KBM-7 (cell line): ENCODE data around the gene CCDC9.
"Not testable (repeated sequence)": the region's sequence is repeated elsewhere in the genome, so short reads cannot be mapped to it uniquely, and the experiment has no call there.

ENCODE experiments used
- DNase-seq: peaks from one replicate; pipeline ENCODE4 v3.0.0-alpha.2; 2015
- in situ Hi-C: fragments of 300-500 bp; cut with MboI; formaldehyde crosslinking; loops from 2 replicates; pipeline ENCODE4 v1.14.3; 2020; ENCODE audit warnings: low sequenced_read_pairs, low pct_unique_long_range_greater_than_20kb, mixed read lengths

Gene CCDC9

GRCh38 chr19:47231215-47232054 is 24.9 kb upstream of the CCDC9 start:
- peak; percentile 86 for DNase-seq
- in situ Hi-C loops: no loop called here

- DNase-seq: peak; percentile 78
- in situ Hi-C loops: no loop called here
These were observed 23.7 kb upstream of the CCDC9 start for GRCh38 chr19:47232422-47233211.

GRCh38 chr19:47236072-47236675 is 20.2 kb upstream of the CCDC9 start:
- no peak for DNase-seq
- in situ Hi-C loops: no loop called here

GRCh38 chr19:47239152-47239551 is 17.2 kb upstream of the CCDC9 start:
- DNase-seq: no peak
- in situ Hi-C loops: no loop called here

GRCh38 chr19:47239610-47240296 is 16.6 kb upstream of the CCDC9 start:
- in situ Hi-C loops: no loop called here
- no peak for DNase-seq

- DNase-seq: no peak
- in situ Hi-C loops: no loop called here
These were observed 15.8 kb upstream of the CCDC9 start for GRCh38 chr19:47240556-47240955.

GRCh38 chr19:47240996-47241918 is 15.1 kb upstream of the CCDC9 start:
- DNase-seq: peak; percentile 65
- in situ Hi-C loops: no loop called here

- no peak for DNase-seq
- in situ Hi-C loops: no loop called here
These were observed 14.3 kb upstream of the CCDC9 start for GRCh38 chr19:47241919-47242577.

- in situ Hi-C loops: no loop called here
- no peak for DNase-seq
These were observed 13.0 kb upstream of the CCDC9 start for GRCh38 chr19:47243364-47243775.

GRCh38 chr19:47243776-47244547 is 12.4 kb upstream of the CCDC9 start:
- peak; percentile 99 for DNase-seq
- in situ Hi-C loops: no loop called here

GRCh38 chr19:47247308-47247990 is 8.9 kb upstream of the CCDC9 start:
- in situ Hi-C loops: no loop called here
- DNase-seq: peak; percentile 89

- DNase-seq, in situ Hi-C loops: not testable (repeated sequence)
These were observed 3.3 kb upstream of the CCDC9 start for GRCh38 chr19:47253016-47253415.

GRCh38 chr19:47253467-47253881 is 2.9 kb upstream of the CCDC9 start:
- no peak for DNase-seq
- in situ Hi-C loops: no loop called here

- in situ Hi-C loops: no loop called here
- no peak for DNase-seq
These were observed 2.4 kb upstream of the CCDC9 start for GRCh38 chr19:47253970-47254369.

GRCh38 chr19:47256693-47257410 is 527 bp downstream of the CCDC9 start:
- peak; percentile 97 for DNase-seq
- in situ Hi-C loops: no loop called here
